Keratinocyte (primary cell): Measurements from ENCODE around the gene STX3.

Experiments used
- CTCF ChIP-seq, 3 experiments: IDR thresholded peaks in 1 of 3; conservative IDR thresholded peaks in 1 of 3; optimal IDR thresholded peaks in 1 of 3; 2 replicates in 2 of 3; 3 replicates in 1 of 3; pipeline versions ENCODE3 to v1.5.1; 2011; ENCODE audit warnings: low read length in 3 of 3, mild to moderate bottlenecking in 3 of 3, moderate library complexity in 2 of 3, control low read depth in 1 of 3, inconsistent platforms in 1 of 3; ENCODE audit not compliant: insufficient read depth in 2 of 3; ENCODE audit errors: extremely low read depth in 1 of 3
- EZH2 ChIP-seq: IDR thresholded peaks from one replicate; pipeline ENCODE4 v1.6.1; 2012; ENCODE audit warnings: inconsistent platforms, mild to moderate bottlenecking, low read length, moderate library complexity

GRCh38 chr11:59812220-59812619, 57.0 kb downstream of the STX3 start:
- no peak for TF ChIP-seq CTCF (optimal IDR thresholded peaks at IDR 0.05 in 1 of 3, IDR thresholded peaks at IDR 0.05 in 1 of 3, conservative IDR thresholded peaks at IDR 0.05 in 1 of 3; ENCODE audit: extremely low read depth in 1 of 3, insufficient read depth in 2 of 3, low read length in 3 of 3)
- TF ChIP-seq EZH2, result no peak
